Stromal cell of bone marrow (primary cell): Measurements from ENCODE around the gene GRIA1.

Experiments
- DNase-seq: peaks from one replicate; pipeline ENCODE4 v3.0.0-alpha.2; 2012; ENCODE audit warnings: low read depth

Gene GRIA1

GRCh38 chr5:153659039-153659736 lies 168.7 kb downstream of the GRIA1 start:
- DNase-seq = peak; percentile 25

GRCh38 chr5:153660919-153661318 lies 170.4 kb downstream of the GRIA1 start:
- no peak for DNase-seq

- DNase-seq = no peak
Measured at GRCh38 chr5:153661897-153662296, 171.4 kb downstream of the GRIA1 start.

GRCh38 chr5:153670101-153670500 lies 179.6 kb downstream of the GRIA1 start:
- no peak for DNase-seq

- no peak for DNase-seq
Measured at GRCh38 chr5:153671653-153672346, 181.3 kb downstream of the GRIA1 start.

- peak; percentile 6 for DNase-seq
Measured at GRCh38 chr5:153672347-153673090, 182.0 kb downstream of the GRIA1 start.

GRCh38 chr5:153674356-153674755 lies 183.9 kb downstream of the GRIA1 start:
- no peak for DNase-seq

- no peak for DNase-seq
Measured at GRCh38 chr5:153676406-153676805, 185.9 kb downstream of the GRIA1 start.

GRCh38 chr5:153676821-153677220 lies 186.4 kb downstream of the GRIA1 start:
- DNase-seq = no peak

GRCh38 chr5:153678617-153679329 lies 188.3 kb downstream of the GRIA1 start:
- no peak for DNase-seq

- no peak for DNase-seq
Measured at GRCh38 chr5:153690236-153690635, 199.8 kb downstream of the GRIA1 start.

- no peak for DNase-seq
Measured at GRCh38 chr5:153696256-153696655, 205.8 kb downstream of the GRIA1 start.

- DNase-seq = no peak
Measured at GRCh38 chr5:153699035-153699434, 208.6 kb downstream of the GRIA1 start.

- no peak for DNase-seq
Measured at GRCh38 chr5:153700940-153701339, 210.5 kb downstream of the GRIA1 start.

GRCh38 chr5:153702265-153702664 lies 211.8 kb downstream of the GRIA1 start:
- no peak for DNase-seq

- DNase-seq = no peak
Measured at GRCh38 chr5:153704110-153704509, 213.6 kb downstream of the GRIA1 start.

GRCh38 chr5:153707626-153708025 lies 217.2 kb downstream of the GRIA1 start:
- DNase-seq = no peak

- DNase-seq = no peak
Measured at GRCh38 chr5:153711755-153712154, 221.3 kb downstream of the GRIA1 start.

- no peak for DNase-seq
Measured at GRCh38 chr5:153712946-153713345, 222.5 kb downstream of the GRIA1 start.

GRCh38 chr5:153713943-153714342 lies 223.5 kb downstream of the GRIA1 start:
- DNase-seq = no peak

- no peak for DNase-seq
Measured at GRCh38 chr5:153714798-153715197, 224.3 kb downstream of the GRIA1 start.

GRCh38 chr5:153717287-153717686 lies 226.8 kb downstream of the GRIA1 start:
- no peak for DNase-seq
